HEK293T (cell line): ENCODE results near the gene CSGALNACT2.

ENCODE experiments used
- CTBP1 ChIP-seq: fragments of 450-650 bp; IDR thresholded peaks from 2 replicates; pipeline ENCODE4 v1.6.1; 2016; ENCODE audit warnings: borderline replicate concordance
- FOXM1 ChIP-seq: fragments of 450-650 bp; IDR thresholded peaks from 2 replicates; pipeline ENCODE4 v1.6.1; 2017; ENCODE audit warnings: mild to moderate bottlenecking, borderline replicate concordance
- SP1 ChIP-seq: fragments of 450-650 bp; IDR thresholded peaks from 2 replicates; pipeline ENCODE4 v1.6.1; 2017
- SUZ12 ChIP-seq: fragments of 450-650 bp; IDR thresholded peaks from 2 replicates; pipeline ENCODE4 v1.6.1; 2016; ENCODE audit warnings: mild to moderate bottlenecking
- TARDBP ChIP-seq: fragments of 450-650 bp; IDR thresholded peaks from 2 replicates; pipeline ENCODE4 v1.6.1; 2016

GRCh38 chr10:43173120-43173519 lies 34.9 kb downstream of the CSGALNACT2 start:
- TF ChIP-seq TARDBP (no peak), SP1 (no peak), SUZ12 (no peak), CTBP1 (no peak), FOXM1 (no peak)
